Measurements from ENCODE around the gene ST6GAL1. TPM values are rescaled to one million over a fixed set of nuclear protein-coding genes. Genes with fewer than 3 reads are reported as not detected.

Gene ST6GAL1
- total RNA-seq, 1 donor from 2014 or later, result 72.7 TPM

GRCh38 chr3:186942168-186942567, 11.8 kb downstream of the ST6GAL1 start:
- H3K4me1 ChIP-seq, result peaks cover 26% of the 10 kb centered on the region
- peaks cover 15% of the 10 kb centered on the region for H3K36me3 ChIP-seq
- H3K27ac ChIP-seq, result peak overlapping the region; percentile 25
- H3K27me3 ChIP-seq (ENCODE audit: low read depth), result no peaks in the 10 kb centered on the region
- no peaks in the 10 kb centered on the region for H3K9me3 ChIP-seq
- no peak for DNase-seq
- no peak for ATAC-seq
- no peak for TF ChIP-seq CTCF (IDR thresholded peaks at IDR 0.05)
- intact Hi-C loops (cut with DNase I), result no loop called here
- H3K4me3 ChIP-seq, result no peak overlapping the region

DNA sequence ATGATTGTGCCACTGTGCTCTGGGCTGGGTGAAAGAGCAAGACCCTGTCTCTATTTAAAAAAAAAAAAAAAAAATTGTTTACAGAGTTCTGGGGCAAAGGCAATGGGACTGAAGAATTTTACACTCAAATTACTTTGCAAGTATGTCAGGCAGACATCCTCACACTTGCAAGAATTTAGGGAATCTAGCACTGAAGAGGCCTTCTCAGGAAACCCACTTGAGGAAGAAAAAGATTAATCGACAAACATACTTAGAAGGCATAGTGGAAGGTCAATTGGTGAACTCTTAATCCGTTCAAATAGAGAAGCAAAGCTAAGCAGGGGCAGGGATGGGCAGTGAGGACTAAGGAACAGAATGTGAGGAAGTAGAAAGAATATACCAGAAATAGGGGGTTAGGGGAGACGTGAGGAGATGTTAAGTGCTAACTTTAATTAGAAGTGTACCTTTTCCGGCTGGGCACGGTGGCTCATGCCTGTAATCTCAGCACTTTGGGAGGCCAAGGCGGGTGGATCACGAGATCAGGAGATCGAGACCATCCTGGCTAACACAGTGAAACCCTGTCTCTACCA, 15.0 kb downstream of the ST6GAL1 start:
- peak; percentile 82 to 86 for ATAC-seq
- Histone ChIP-seq H3K36me3 (peaks cover 15% of the 10 kb centered on the region), H3K4me3 (no peak overlapping the region), H3K27me3 (ENCODE audit: low read depth) (no peaks in the 10 kb centered on the region), H3K9me3 (no peaks in the 10 kb centered on the region), H3K27ac (no peak overlapping the region), H3K4me1 (peaks cover 36% of the 10 kb centered on the region)
- no peak for TF ChIP-seq CTCF (IDR thresholded peaks at IDR 0.05)
- peak; percentile 58 for DNase-seq
- intact Hi-C loops (cut with DNase I), result no loop called here

GRCh38 chr3:186946756-186947375, 16.5 kb downstream of the ST6GAL1 start:
- DNase-seq, result no peak
- no peaks in the 10 kb centered on the region for H3K9me3 ChIP-seq
- peaks cover 15% of the 10 kb centered on the region for H3K36me3 ChIP-seq
- intact Hi-C loops (cut with DNase I), result no loop called here
- H3K4me1 ChIP-seq, result peaks cover 23% of the 10 kb centered on the region
- H3K27ac ChIP-seq, result no peak overlapping the region
- TF ChIP-seq CTCF (IDR thresholded peaks at IDR 0.05), result no peak
- H3K4me3 ChIP-seq, result no peak overlapping the region
- H3K27me3 ChIP-seq (ENCODE audit: low read depth), result no peaks in the 10 kb centered on the region
- ATAC-seq, result no peak

DNA sequence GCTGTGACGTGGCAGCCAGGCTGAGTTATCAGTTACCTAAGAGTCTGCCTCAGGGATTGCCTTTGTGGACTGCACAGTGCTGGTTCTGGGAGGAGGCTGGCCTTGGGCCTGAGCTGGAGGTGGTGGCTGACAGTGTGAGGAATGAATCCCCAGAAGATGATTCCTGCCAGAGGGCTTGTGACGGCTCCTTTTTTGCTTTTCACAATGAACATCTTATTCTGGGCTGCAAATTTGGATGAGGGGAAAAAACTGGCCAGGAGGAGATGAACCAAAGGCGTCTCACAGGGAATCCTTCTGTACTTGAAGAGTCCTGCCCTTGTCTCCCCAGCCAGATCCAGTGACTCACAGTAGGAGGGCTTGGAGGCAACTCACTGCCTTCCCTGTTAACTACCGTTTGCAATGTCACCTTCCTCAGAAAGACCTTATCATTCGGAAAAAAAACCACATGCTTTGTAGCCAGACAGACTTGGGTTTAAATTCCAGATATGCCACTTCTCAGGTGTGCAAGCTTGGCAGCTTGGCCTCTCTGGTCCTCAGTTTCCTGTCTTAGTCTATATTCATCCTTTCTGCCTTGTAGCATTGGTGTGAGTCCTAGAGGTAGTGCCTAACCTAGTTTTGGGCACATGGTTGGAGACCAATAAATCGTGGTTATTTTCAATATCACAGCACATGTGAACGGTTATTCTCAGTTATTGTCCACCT, 19.1 kb downstream of the ST6GAL1 start:
- no peak for DNase-seq
- no peak for ATAC-seq
- Histone ChIP-seq H3K27me3 (ENCODE audit: low read depth) (no peaks in the 10 kb centered on the region), H3K4me3 (no peak overlapping the region), H3K36me3 (no peaks in the 10 kb centered on the region), H3K9me3 (no peaks in the 10 kb centered on the region), H3K27ac (no peak overlapping the region), H3K4me1 (peaks cover 29% of the 10 kb centered on the region)
- no peak for TF ChIP-seq CTCF (IDR thresholded peaks at IDR 0.05)
- intact Hi-C loops (cut with DNase I), result no loop called here

GRCh38 chr3:186950402-186951093, 20.2 kb downstream of the ST6GAL1 start:
- Histone ChIP-seq H3K4me1 (peaks cover 29% of the 10 kb centered on the region), H3K27ac (no peak overlapping the region), H3K9me3 (no peaks in the 10 kb centered on the region), H3K36me3 (no peaks in the 10 kb centered on the region), H3K4me3 (no peak overlapping the region), H3K27me3 (ENCODE audit: low read depth) (no peaks in the 10 kb centered on the region)
- intact Hi-C loops (cut with DNase I), result no loop called here
- DNase-seq, result no peak
- no peak for ATAC-seq
- TF ChIP-seq CTCF (IDR thresholded peaks at IDR 0.05), result no peak
